ENCODE measurements around the gene PPP2R5C. TPM values are rescaled to one million over a fixed set of nuclear protein-coding genes. Genes with fewer than 3 reads are reported as not detected.
A peak's percentile ranks its signal among the peaks of the same experiment; 100 is the strongest.

PPP2R5C gene
- total RNA-seq, 1 experiment from 2014 or later: 120 TPM

- intact Hi-C loops (cut with micrococcal nuclease; ENCODE audit: unreplicated experiment): no loop called here
- Mint-ChIP-seq H3K27me3 (ENCODE audit: unreplicated experiment) (peaks cover 26% of the 10 kb centered on the region), H3K9me3 (ENCODE audit: low read depth, unreplicated experiment) (peaks cover 3% of the 10 kb centered on the region), H3K36me3 (ENCODE audit: insufficient read depth, unreplicated experiment) (peaks cover 32% of the 10 kb centered on the region), H3K4me1 (ENCODE audit: low read depth, unreplicated experiment) (peaks cover 7% of the 10 kb centered on the region), H3K4me3 (ENCODE audit: low read depth, unreplicated experiment) (peak overlapping the region; percentile 78), H3K27ac (ENCODE audit: unreplicated experiment) (peak overlapping the region; percentile 39)
- no TSS peak for BruUV-seq (replicated peaks)
- CTCF ChIA-PET: interaction anchor here (1.3 kb wide), 1 partner anchor 56 kb away, joined by 3 read pairs; no protein-coding TSS in a partner anchor
- peak; percentile 51 for DNase-seq
- TF ChIP-seq CTCF (IDR thresholded peaks at IDR 0.05; ENCODE audit: unreplicated experiment): no peak
These were observed 496 bp downstream of the PPP2R5C start for GRCh38 chr14:101761881-101762529.

- Mint-ChIP-seq H3K36me3 (ENCODE audit: insufficient read depth, unreplicated experiment) (peaks cover 32% of the 10 kb centered on the region), H3K9me3 (ENCODE audit: low read depth, unreplicated experiment) (peaks cover 3% of the 10 kb centered on the region), H3K4me1 (ENCODE audit: low read depth, unreplicated experiment) (peaks cover 7% of the 10 kb centered on the region), H3K27ac (ENCODE audit: unreplicated experiment) (peak overlapping the region; percentile 39), H3K4me3 (ENCODE audit: low read depth, unreplicated experiment) (peak overlapping the region; percentile 78), H3K27me3 (ENCODE audit: unreplicated experiment) (peaks cover 20% of the 10 kb centered on the region)
- no peak for DNase-seq
- BruUV-seq (replicated peaks): no TSS peak
- CTCF ChIA-PET: interaction anchor here (1.3 kb wide), 1 partner anchor 56 kb away, joined by 3 read pairs; no protein-coding TSS in a partner anchor
- no peak for TF ChIP-seq CTCF (IDR thresholded peaks at IDR 0.05; ENCODE audit: unreplicated experiment)
- intact Hi-C loops (cut with micrococcal nuclease; ENCODE audit: unreplicated experiment): no loop called here
These were observed 1.1 kb downstream of the PPP2R5C start for GRCh38 chr14:101762530-101763101.

GRCh38 chr14:101763941-101764709 is 2.6 kb downstream of the PPP2R5C start:
- no peak overlapping the region for H3K27ac Mint-ChIP-seq (ENCODE audit: unreplicated experiment)
- H3K4me1 Mint-ChIP-seq (ENCODE audit: low read depth, unreplicated experiment): peaks cover 7% of the 10 kb centered on the region
- peaks cover 5% of the 10 kb centered on the region for H3K27me3 Mint-ChIP-seq (ENCODE audit: unreplicated experiment)
- BruUV-seq (replicated peaks): TSS peak; percentile 24
- no peaks in the 10 kb centered on the region for H3K9me3 Mint-ChIP-seq (ENCODE audit: low read depth, unreplicated experiment)
- peaks cover 32% of the 10 kb centered on the region for H3K36me3 Mint-ChIP-seq (ENCODE audit: insufficient read depth, unreplicated experiment)
- DNase-seq: no peak
- CTCF ChIA-PET: interaction anchor here (1.0 to 1.3 kb wide), 2 partner anchors 49 to 57 kb away, joined by 3 to 4 read pairs; no protein-coding TSS in a partner anchor
- H3K4me3 Mint-ChIP-seq (ENCODE audit: low read depth, unreplicated experiment): peak overlapping the region; percentile 20
- TF ChIP-seq CTCF (IDR thresholded peaks at IDR 0.05; ENCODE audit: unreplicated experiment): no peak
- intact Hi-C loops (cut with micrococcal nuclease; ENCODE audit: unreplicated experiment): no loop called here

GRCh38 chr14:101767618-101768362 is 6.3 kb downstream of the PPP2R5C start:
- no peak overlapping the region for H3K4me3 Mint-ChIP-seq (ENCODE audit: low read depth, unreplicated experiment)
- DNase-seq: no peak
- no peak overlapping the region for H3K27ac Mint-ChIP-seq (ENCODE audit: unreplicated experiment)
- H3K27me3 Mint-ChIP-seq (ENCODE audit: unreplicated experiment): no peaks in the 10 kb centered on the region
- no TSS peak for BruUV-seq (replicated peaks)
- no peaks in the 10 kb centered on the region for H3K9me3 Mint-ChIP-seq (ENCODE audit: low read depth, unreplicated experiment)
- TF ChIP-seq CTCF (IDR thresholded peaks at IDR 0.05; ENCODE audit: unreplicated experiment): no peak
- CTCF ChIA-PET: no interaction called here
- H3K36me3 Mint-ChIP-seq (ENCODE audit: insufficient read depth, unreplicated experiment): peaks cover 18% of the 10 kb centered on the region
- peaks cover 18% of the 10 kb centered on the region for H3K4me1 Mint-ChIP-seq (ENCODE audit: low read depth, unreplicated experiment)
- intact Hi-C loops (cut with micrococcal nuclease; ENCODE audit: unreplicated experiment): no loop called here
